Panc1 (cell line): Measurements from ENCODE around the gene TOMM40. TPM values are rescaled to one million over a fixed set of nuclear protein-coding genes. Genes with fewer than 3 reads are reported as not detected.

Experiments used
- ATAC-seq: fragments of 200-7000 bp; cut with Tn5 transposase; 2 replicates; pipeline ENCODE4 v1.9.1; 2020; ENCODE audit warnings: mild to moderate bottlenecking, moderate library complexity
- BruUV-seq: library from RNA; stranded (reverse); fragments of 400-500 nt; replicated peaks from 2 replicates; lab custom pipeline; 2021; lab: Mats Ljungman, UMichigan
- CTCF ChIA-PET: fragments of 300-600 bp; sonication (Branson Sonifier 250); formaldehyde crosslinking; loops from one replicate; lab custom pipeline; 2022; ENCODE audit warnings: antibody characterized with exemption; lab: Charles Lee
- POLR2A ChIA-PET: fragments of 300-600 bp; sonication (Branson Sonifier 250); formaldehyde crosslinking; loops from one replicate; lab custom pipeline; 2022; ENCODE audit warnings: antibody characterized with exemption; lab: Charles Lee
- DNase-seq: peaks from one replicate; pipeline ENCODE4 v3.0.0-alpha.2; 2010; ENCODE audit warnings: low read depth, low spot score
- H3K27ac ChIP-seq: 2 replicates; pipeline ENCODE4 v1.5.1; 2011; ENCODE audit warnings: mild to moderate bottlenecking, low read length, inconsistent platforms
- H3K27me3 ChIP-seq: fragments of 200-500 bp; sonication (Bioruptor generic); 2 replicates; pipeline ENCODE4 v1.6.0; 2014; ENCODE audit warnings: low read length, inconsistent platforms; ENCODE audit not compliant: control insufficient read depth, insufficient read depth
- H3K36me3 ChIP-seq: fragments of 200-500 bp; sonication (Bioruptor generic); 2 replicates; pipeline ENCODE4 v1.5.1; 2014; ENCODE audit warnings: inconsistent platforms, mild to moderate bottlenecking, low read length, moderate library complexity; ENCODE audit not compliant: control insufficient read depth, insufficient read depth
- H3K4me1 ChIP-seq: 2 replicates; pipeline ENCODE4 v1.5.1; 2011; ENCODE audit warnings: inconsistent platforms, mild to moderate bottlenecking, low read length, moderate library complexity; ENCODE audit not compliant: control insufficient read depth, insufficient read depth
- H3K4me3 ChIP-seq, 2 experiments: 2 replicates each; pipeline ENCODE4 v1.5.1; 2011 to 2012; ENCODE audit warnings: low read depth in 2 of 2, low read length in 2 of 2, mild to moderate bottlenecking in 2 of 2, inconsistent platforms in 1 of 2, moderate library complexity in 1 of 2
- H3K9me3 ChIP-seq: fragments of 200-500 bp; sonication (Bioruptor generic); 2 replicates; pipeline ENCODE4 v1.5.1; 2014; ENCODE audit warnings: low read depth, mild to moderate bottlenecking, inconsistent platforms, low read length, moderate library complexity; ENCODE audit not compliant: control insufficient read depth, insufficient read depth
- POLR2AphosphoS5 ChIP-seq: IDR thresholded peaks from 2 replicates; pipeline ENCODE4 v1.6.1; 2012; ENCODE audit warnings: mild to moderate bottlenecking, low read depth, low read length, moderate library complexity
- SIN3A ChIP-seq: IDR thresholded peaks from 2 replicates; pipeline ENCODE4 v1.6.1; 2012; ENCODE audit warnings: low read depth, mild to moderate bottlenecking, low read length, moderate library complexity, borderline replicate concordance; ENCODE audit not compliant: insufficient read depth
- TCF7L2 ChIP-seq: IDR thresholded peaks from 2 replicates; pipeline ENCODE4 v1.6.1; 2011; ENCODE audit warnings: mild to moderate bottlenecking, low read depth, low read length, inconsistent platforms
- in situ Hi-C: cut with HindIII; loops from 2 replicates; pipeline ENCODE4 v1.10.0; 2016; ENCODE audit warnings: low sequenced_read_pairs, low pct_unique_long_range_greater_than_20kb
- intact Hi-C: fragments of 100-400 bp; cut with micrococcal nuclease; formaldehyde crosslinking; loops from one replicate; pipeline ENCODE4 v1.10.0; 2022; ENCODE audit not compliant: unreplicated experiment
- total RNA-seq: library from RNA; stranded (reverse); gene quantifications from one replicate; pipeline ENCODE4 v1.2.1, GENCODE V29; 2021; ENCODE audit not compliant: unreplicated experiment
- TF ChIP-seq, protein P1 (sequence below): fragments of 450-650 bp; IDR thresholded peaks from 2 replicates; pipeline ENCODE4 v1.5.1; 2017; ENCODE audit warnings: mild to moderate bottlenecking
- TF ChIP-seq, protein P2 (sequence below), 2 experiments: IDR thresholded peaks; 2 replicates each; pipeline ENCODE4 v1.6.1; 2011 to 2012; ENCODE audit warnings: low read depth in 2 of 2, control low read depth in 1 of 2, low read length in 1 of 2, mild to moderate bottlenecking in 1 of 2, moderate library complexity in 1 of 2; ENCODE audit not compliant: insufficient read depth in 1 of 2

The TOMM40 gene
- total RNA-seq, 1 experiment from 2014 or later, result 147 TPM

DNA sequence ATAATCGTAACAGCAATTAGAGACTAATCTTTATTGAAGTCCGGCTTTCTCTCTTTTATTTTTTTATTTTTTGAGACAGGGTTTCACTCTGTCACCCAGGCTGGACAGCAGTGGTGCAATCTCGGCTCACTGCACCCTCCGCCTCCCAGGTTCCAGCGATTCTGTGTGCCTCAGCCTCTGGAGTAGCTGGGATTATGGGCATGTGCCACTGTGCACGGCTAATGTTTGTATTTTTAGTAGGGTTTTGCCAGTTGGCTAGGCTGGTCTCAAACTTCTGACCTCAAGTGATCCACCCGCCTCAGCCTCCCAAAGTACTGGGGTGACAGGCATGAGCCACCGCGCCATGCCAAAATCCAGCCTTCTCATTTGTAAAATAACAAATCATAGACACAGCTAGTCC, 58.5 kb downstream of the TOMM40 start:
- TF ChIP-seq TCF7L2 (no peak), SIN3A (no peak), POLR2AphosphoS5 (no peak)
- TF ChIP-seq, protein P1, sequence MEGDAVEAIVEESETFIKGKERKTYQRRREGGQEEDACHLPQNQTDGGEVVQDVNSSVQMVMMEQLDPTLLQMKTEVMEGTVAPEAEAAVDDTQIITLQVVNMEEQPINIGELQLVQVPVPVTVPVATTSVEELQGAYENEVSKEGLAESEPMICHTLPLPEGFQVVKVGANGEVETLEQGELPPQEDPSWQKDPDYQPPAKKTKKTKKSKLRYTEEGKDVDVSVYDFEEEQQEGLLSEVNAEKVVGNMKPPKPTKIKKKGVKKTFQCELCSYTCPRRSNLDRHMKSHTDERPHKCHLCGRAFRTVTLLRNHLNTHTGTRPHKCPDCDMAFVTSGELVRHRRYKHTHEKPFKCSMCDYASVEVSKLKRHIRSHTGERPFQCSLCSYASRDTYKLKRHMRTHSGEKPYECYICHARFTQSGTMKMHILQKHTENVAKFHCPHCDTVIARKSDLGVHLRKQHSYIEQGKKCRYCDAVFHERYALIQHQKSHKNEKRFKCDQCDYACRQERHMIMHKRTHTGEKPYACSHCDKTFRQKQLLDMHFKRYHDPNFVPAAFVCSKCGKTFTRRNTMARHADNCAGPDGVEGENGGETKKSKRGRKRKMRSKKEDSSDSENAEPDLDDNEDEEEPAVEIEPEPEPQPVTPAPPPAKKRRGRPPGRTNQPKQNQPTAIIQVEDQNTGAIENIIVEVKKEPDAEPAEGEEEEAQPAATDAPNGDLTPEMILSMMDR, result no peak
- TF ChIP-seq, protein P2, sequence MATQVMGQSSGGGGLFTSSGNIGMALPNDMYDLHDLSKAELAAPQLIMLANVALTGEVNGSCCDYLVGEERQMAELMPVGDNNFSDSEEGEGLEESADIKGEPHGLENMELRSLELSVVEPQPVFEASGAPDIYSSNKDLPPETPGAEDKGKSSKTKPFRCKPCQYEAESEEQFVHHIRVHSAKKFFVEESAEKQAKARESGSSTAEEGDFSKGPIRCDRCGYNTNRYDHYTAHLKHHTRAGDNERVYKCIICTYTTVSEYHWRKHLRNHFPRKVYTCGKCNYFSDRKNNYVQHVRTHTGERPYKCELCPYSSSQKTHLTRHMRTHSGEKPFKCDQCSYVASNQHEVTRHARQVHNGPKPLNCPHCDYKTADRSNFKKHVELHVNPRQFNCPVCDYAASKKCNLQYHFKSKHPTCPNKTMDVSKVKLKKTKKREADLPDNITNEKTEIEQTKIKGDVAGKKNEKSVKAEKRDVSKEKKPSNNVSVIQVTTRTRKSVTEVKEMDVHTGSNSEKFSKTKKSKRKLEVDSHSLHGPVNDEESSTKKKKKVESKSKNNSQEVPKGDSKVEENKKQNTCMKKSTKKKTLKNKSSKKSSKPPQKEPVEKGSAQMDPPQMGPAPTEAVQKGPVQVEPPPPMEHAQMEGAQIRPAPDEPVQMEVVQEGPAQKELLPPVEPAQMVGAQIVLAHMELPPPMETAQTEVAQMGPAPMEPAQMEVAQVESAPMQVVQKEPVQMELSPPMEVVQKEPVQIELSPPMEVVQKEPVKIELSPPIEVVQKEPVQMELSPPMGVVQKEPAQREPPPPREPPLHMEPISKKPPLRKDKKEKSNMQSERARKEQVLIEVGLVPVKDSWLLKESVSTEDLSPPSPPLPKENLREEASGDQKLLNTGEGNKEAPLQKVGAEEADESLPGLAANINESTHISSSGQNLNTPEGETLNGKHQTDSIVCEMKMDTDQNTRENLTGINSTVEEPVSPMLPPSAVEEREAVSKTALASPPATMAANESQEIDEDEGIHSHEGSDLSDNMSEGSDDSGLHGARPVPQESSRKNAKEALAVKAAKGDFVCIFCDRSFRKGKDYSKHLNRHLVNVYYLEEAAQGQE (IDR thresholded peaks at IDR 0.05; ENCODE audit: insufficient read depth in 1 of 2, low read depth in 2 of 2, low read length in 1 of 2), result no peak
- Histone ChIP-seq H3K36me3 (no peaks in the 10 kb centered on the region), H3K4me3 (no peak overlapping the region), H3K27ac (no peak overlapping the region), H3K4me1 (0 out of 2 replicates have a peak, but pooled peaks cover 3% of the 10 kb centered on the region), H3K9me3 (no peaks in the 10 kb centered on the region), H3K27me3 (no peaks in the 10 kb centered on the region)
- BruUV-seq, result no TSS peak
- intact Hi-C loops, result no loop called here
- CTCF ChIA-PET, result no interaction called here
- POLR2A ChIA-PET, result no interaction called here
- ATAC-seq (no peak), DNase-seq (no peak)
- in situ Hi-C loops, result no loop called here

DNA sequence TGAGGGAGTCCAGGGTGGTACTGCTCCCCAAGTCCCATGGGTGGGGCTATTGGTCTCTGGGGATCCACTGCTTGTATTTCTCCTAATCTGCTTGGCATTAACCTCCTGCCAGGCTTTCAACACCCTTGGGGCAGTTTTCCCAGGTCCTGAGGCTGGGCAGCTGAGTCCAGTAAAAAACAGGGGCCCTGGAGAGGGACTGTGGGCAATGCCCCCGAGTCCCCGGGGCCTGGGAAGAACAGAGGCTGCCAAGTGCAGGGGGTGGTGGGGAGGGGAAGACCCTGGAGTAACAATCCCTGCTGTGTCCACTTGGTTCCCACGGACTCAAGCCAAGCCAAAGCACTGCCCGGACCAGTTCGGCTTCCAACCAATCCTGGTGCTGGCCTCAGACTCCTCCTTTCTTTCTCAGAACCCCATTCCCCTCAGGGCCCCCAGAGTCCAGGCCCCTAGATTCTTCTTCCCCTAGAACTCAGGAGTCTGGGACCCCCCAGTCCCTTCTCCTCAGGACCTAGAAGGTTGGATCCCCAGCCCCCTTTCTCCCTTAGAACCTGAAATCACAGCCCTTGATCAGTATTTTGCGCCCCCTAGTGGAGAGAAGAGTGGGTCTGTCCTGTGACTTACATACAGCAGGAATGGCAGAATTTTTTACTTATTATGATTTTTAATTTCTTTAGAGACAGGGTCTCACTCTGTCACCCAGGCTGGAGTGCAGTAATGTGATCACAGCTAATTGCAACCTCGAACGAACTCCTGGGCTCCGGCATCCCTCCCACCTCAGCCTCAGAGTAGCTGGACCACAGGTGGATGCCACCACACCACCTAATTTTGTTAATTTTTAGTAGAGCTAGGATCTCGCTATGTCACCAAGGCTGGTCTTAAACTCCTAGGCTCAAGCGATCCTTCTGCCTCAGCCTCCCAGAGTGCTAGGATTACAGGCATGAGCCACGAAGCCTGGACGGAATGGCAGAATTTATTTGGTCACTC, 60.4 kb downstream of the TOMM40 start:
- no peak overlapping the region for H3K27ac ChIP-seq
- no TSS peak for BruUV-seq
- TF ChIP-seq SIN3A, result no peak
- TF ChIP-seq, protein P1, result peak; percentile 86
- intact Hi-C loops, result loop anchor here (5.0 kb wide), 1 partner anchor 49 kb away; no protein-coding TSS in a partner anchor
- no peaks in the 10 kb centered on the region for H3K27me3 ChIP-seq
- ATAC-seq, result peak; percentile 49; the same call in 1 of the 2 replicates
- no peak for DNase-seq
- H3K4me1 ChIP-seq, result peaks cover 6% of the 10 kb centered on the region; the same call in 1 of the 2 replicates
- ChIA-PET CTCF (interaction anchor here (0.7 to 0.8 kb wide), 2 partner anchors 48 to 378 kb away, joined by 4 to 6 read pairs; no protein-coding TSS in a partner anchor), POLR2A (no interaction called here)
- H3K36me3 ChIP-seq, result no peaks in the 10 kb centered on the region; the same call in 1 of the 2 replicates
- H3K4me3 ChIP-seq, result no peak overlapping the region
- in situ Hi-C loops, result no loop called here
- H3K9me3 ChIP-seq, result no peaks in the 10 kb centered on the region

Other genes starting within 250 kb of the TOMM40 start
- 47.7 TPM for gene PVR, start 247.3 kb upstream of the TOMM40 start, total RNA-seq
- 1.2 TPM for gene CEACAM19, start 219.8 kb upstream of the TOMM40 start, total RNA-seq
- not detected for gene CEACAM16, start 192.1 kb upstream of the TOMM40 start, total RNA-seq
- gene BCL3, start 142.5 kb upstream of the TOMM40 start, total RNA-seq, result 48.5 TPM
- 0.80 TPM for gene CBLC, start 113.4 kb upstream of the TOMM40 start, total RNA-seq
- gene BCAM, start 82.2 kb upstream of the TOMM40 start, total RNA-seq, result 21.5 TPM
- gene NECTIN2, start 45.0 kb upstream of the TOMM40 start, total RNA-seq, result 104 TPM
- 780 TPM for gene APOE, start 14.5 kb downstream of the TOMM40 start, total RNA-seq
- gene APOC1, start 23.4 kb downstream of the TOMM40 start, total RNA-seq, result 48.5 TPM
- not detected for gene APOC4, start 51.0 kb downstream of the TOMM40 start, total RNA-seq
- not detected for gene APOC2, start 54.8 kb downstream of the TOMM40 start, total RNA-seq
- 98.4 TPM for gene CLPTM1, start 64.1 kb downstream of the TOMM40 start, total RNA-seq
- gene RELB, start 110.2 kb downstream of the TOMM40 start, total RNA-seq, result 28.1 TPM
- gene CLASRP, start 147.8 kb downstream of the TOMM40 start, total RNA-seq, result 72.4 TPM
- 6.7 TPM for gene ZNF296, start 185.2 kb downstream of the TOMM40 start, total RNA-seq
- 29.5 TPM for gene GEMIN7, start 188.0 kb downstream of the TOMM40 start, total RNA-seq
- gene PPP1R37, start 201.9 kb downstream of the TOMM40 start, total RNA-seq, result 20.4 TPM